ENCODE results near the gene SSR3.
"Not testable (repeated sequence)": the region's sequence is repeated elsewhere in the genome, so short reads cannot be mapped to it uniquely, and the experiment has no call there.

The SSR3 gene

DNA sequence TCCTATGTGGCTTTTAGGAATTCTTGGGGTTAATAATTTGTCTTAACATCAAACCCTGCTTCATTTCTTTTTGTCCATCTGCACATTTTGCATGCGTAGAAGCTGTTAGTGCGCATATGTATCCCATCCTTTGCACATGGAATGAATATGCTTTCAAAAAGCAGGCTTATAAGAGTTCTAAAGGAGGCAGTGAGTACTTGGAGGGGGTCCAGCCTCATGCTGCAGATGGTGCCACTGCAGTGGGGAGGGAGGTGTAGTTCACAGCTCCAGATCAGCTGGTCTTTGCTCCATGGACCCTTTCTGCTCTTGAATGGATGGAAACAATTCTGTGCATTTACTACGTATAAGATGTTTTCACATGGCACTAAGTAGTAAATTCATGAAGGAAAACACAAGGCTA is 20.7 kb upstream of the SSR3 start:
- no peak for DNase-seq

DNA sequence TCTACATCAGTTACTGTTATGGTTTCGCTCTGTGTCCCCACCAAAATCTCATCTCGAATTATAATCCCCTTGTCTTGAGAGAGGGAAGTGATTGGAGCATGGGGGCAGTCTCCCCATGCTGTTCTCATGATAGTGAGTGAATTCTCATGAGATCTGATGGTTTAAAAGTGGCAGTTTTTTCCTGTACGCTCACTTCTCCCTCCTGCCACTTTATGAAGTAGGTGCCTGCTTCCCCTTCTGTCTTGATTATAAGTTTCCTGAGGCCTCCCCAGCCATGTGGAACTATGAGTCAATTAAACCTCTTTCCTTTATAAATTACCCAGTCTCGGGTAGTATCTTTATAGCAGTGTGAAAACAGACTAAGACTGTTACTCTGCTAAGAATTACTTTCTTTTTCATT is 15.0 kb upstream of the SSR3 start:
- DNase-seq = not testable (repeated sequence)

DNA sequence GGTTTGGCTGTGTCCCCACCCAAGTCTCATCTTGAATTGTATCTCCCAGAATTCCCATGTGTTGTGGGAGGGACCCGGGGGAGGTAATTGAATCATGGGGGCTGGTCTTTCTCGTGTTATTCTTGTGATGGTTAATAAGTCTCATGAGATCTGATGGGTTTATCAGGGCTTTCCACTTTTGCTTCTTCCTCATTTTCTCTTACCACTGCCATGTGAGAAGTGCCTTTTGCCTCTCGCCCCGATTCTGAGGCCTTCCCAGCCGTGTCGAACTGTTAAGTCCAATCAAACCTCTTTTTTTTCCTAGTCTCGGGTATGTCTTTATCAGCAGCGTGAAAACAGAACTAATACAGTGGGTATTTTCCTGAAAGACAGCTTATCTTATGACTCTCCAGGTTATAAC is 14.1 kb upstream of the SSR3 start:
- not testable (repeated sequence) for DNase-seq

DNA sequence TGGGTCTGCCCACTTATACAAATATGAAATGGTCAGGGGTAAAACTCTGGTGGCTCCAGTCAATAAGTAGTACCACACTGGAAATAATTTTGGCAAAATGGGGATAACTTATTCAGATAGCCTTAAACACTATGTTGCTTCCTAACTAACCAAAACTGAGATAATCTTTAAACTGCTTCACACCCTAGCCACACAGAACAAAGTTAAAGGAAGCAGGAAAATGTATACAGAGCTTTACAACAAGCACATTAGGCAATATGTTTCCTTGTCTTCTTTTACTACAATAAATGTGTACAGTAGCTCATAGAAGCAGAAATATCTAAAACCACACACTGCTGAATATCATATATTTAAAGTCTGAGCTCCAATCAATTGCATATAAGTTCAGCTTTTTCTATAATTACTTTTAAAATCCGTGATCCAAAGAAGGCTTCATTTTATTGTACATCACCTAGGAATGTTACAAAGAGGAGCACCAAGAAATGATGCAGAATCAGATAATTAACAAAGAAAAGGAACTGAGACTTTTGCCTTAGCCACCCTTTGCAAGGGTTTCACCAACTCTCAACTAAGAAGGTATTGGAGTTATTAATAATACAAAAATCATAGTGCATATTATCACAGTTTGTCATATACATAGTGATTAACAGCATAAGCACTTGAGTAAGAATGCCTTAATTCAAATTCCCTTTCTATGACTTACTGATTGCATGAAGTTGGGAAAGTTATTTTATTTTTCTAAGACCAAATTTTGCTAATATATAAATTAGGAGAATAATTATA is 9.2 kb upstream of the SSR3 start:
- no peak for DNase-seq

DNA sequence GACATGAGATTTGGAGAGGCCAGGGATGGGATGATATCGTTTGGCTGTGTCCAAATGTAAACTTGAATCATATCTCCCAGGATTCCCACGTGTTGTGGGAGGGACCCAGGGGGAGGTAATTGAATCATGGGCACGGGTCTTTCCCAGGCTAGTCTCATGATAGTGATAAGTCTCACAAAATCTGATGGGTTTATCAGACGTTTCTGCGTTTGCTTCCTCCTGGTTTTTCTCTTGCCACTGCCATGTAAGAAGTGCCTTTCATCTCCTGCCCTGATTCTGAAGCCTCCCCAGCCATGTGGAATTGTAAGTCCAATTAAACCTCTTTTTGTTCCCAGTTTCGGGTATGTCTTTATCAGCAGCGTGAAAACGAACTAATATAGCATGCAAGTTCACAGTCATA is 7.6 kb upstream of the SSR3 start:
- DNase-seq = not testable (repeated sequence)

DNA sequence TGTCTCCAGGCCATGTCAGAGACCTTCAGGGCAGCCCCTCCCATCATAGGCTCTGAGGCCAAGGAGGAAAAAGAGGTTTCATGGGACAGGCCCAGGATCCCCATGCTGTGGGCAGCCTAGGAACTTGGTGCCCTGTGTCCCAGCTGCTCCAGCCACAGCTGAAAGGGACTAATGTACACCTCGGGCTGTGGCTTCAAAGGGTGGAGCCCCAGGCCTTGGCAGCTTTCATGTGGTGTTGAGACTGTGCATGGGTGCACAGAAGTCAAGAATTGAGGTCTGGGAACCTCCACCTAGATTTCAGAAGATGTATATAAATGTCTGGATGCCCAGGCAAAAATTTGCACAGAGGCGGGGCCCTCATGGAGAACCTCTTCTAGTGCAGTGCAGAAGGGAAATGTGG is 6.6 kb upstream of the SSR3 start:
- DNase-seq = no peak

DNA sequence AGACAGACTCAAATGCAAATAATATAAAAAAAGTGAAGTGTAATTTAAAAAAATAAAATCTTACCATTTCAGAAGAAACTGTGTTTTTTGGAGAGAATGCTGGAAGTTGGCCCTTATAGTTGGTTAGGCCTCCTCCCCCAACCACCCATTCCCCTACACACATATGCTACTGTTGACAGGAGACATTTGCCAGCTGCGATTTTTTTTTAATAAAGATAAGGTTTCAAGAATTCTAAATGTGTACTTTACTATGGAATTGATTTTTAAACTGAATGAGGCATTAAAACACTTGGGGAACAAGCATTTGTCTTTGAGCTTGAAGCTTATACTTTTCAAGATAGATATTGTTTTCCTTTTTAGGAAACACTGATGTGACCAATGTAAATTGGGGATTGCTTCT is 4.4 kb upstream of the SSR3 start:
- no peak for DNase-seq

GRCh38 chr3:156558389-156558788 is 3.5 kb upstream of the SSR3 start:
- no peak for DNase-seq

DNA sequence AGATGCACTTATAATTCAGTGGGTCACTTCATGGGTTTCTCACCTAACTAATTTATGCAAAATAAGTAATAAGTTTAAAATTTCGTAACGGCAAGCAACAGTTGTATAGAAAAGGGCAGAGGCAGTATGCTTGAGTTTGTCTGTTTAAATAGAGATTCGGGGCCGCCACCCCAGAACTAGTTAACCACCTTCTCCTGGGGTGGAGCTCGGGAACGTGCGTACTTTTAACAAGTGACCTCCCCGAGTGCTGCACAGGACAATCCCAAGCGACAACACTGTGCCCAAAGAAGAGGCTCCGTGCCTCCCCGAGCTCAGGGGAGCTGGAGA is 439 bp downstream of the SSR3 start:
- DNase-seq = no peak

GRCh38 chr3:156553705-156554356 is 1.1 kb downstream of the SSR3 start:
- no peak for DNase-seq

DNA sequence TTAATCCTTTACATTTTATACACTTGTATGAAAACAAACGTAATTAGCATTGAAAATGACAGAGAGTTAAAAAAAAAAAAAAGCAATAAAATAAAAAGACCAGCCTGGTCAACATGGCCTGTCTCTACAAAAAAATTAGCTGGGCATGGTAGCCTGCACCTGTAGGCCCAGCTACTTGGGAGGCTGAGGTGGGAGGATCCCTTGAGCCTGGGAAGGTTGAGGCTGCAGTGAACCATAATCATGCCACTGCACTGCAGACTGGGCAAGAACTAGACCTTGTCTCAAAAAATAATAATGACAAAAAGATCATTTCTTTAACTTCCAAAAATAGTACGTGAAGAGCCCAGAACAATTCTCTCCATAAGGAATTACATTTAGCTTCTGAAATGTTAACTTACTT is 1.9 kb downstream of the SSR3 start:
- DNase-seq = no peak

GRCh38 chr3:156551746-156552145 is 3.2 kb downstream of the SSR3 start:
- no peak for DNase-seq

GRCh38 chr3:156551261-156551660 is 3.7 kb downstream of the SSR3 start:
- no peak for DNase-seq

- DNase-seq = no peak
Measured at GRCh38 chr3:156548902-156549301, 6.0 kb downstream of the SSR3 start.

DNA sequence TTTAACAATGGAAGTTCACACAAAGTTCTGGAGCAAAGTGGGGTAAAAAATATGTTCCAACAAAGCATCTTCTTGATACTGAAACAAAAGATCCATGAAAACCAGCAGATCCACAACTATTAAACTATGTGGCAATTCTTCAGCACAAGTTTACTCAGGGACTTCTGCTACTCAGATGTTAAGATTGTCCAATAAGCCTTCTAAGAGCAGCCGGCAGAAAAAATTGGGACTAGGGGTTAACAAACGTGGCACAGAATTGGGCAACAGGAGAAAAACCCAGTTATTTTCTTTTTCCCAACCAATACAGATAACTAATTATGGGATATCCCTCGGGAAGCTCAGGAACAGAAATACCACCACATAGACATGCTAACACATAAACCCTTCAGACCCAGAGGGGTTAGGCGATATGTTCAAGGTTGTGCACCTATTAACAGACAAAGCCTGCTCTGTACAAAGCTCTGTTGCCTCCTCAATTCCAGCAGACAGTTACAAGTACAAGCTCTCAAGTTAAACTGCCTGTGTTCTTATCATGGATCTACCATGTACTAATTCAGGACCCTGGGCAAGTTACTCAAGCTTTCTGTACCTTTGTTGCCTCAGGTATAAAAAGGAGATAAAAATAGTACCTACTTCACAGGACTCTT is 6.8 kb downstream of the SSR3 start:
- DNase-seq = no peak

- no peak for DNase-seq
Measured at GRCh38 chr3:156547637-156548036, 7.3 kb downstream of the SSR3 start.

DNA sequence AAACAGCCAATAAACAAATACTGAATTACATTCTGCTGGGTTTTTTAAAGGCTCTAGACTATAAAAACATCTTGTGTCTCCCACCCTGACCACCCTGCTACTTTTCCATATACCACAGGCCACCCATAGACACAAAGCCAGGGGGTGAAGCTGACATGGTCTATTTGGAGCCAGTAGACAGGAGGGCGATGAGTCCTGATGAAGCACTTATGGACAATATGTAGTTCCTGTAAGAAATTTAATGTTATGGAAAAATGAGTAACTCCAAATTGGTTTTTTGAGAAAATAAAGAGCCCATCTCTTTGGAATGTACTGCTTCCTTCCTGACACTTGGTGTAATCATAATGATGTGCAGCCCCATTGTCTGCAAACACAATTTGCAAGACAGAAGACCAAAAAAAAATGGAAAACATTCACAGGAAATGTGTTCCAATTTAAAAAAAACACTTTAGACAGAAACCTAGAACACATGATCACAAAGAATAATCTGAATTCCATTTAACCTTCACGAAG is 11.8 kb downstream of the SSR3 start:
- no peak for DNase-seq

DNA sequence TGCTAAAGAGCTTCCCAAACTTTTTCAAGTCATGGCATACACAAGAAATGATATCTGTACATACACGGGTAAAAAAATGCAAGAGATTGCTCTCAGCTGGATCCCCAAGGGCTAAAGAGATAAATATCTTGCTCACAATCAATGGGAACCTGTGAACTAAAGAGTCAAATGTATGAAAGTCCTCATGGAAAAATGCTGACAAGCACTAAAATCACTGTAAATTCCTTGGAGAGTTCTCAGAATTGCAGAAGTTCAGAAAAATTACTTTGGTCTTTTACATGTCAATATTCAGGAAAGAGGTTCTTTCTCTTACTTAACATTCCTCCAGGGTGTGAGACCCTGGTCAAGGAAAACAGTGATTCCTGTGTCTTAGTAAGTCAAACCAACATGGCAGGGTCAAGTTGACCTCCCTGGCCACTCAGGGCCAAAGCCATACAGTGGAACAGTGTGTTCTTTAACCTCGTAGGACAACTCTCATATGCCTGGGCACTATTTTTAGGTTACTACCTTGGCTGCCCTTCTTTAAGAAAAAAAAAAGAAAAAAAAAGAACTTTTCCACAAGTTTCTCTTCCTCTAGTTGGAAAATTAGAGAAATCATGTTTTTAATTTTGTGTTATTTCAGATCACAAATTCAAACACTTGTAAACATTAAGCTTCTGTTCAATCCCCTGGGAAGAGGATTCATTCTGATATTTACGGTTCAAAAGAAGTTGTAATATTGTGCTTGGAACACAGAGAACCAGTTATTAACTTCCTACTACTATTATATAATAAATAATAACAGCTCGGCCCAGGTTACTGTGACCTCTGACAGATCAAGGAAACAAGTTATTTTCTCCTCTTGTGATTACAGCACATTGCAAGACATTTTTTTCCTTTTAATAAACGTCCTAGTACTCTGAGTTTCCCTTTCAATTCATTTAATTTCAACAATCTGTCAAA is 12.5 kb downstream of the SSR3 start:
- no peak for DNase-seq

- DNase-seq = no peak
Measured at GRCh38 chr3:156539802-156540201, 15.1 kb downstream of the SSR3 start.

DNA sequence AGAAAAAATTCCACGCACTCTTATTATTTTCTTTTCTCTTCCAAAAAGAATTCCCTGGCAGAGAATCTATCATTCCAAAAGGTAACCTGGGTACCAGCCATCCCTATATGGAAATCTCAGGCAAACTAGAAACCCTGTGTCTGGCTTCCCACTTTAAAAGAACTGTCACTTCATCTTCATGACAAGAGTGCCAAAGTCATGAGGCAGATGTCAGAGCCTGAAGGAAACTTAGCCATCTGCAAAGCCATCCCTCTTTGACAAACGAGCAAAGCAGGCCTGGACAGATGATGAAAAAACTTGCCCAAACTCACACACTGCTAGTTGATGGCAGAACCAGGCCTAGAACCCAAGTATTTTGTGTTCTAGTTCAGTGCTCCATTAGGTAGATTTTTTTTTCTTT is 15.9 kb downstream of the SSR3 start:
- no peak for DNase-seq

DNA sequence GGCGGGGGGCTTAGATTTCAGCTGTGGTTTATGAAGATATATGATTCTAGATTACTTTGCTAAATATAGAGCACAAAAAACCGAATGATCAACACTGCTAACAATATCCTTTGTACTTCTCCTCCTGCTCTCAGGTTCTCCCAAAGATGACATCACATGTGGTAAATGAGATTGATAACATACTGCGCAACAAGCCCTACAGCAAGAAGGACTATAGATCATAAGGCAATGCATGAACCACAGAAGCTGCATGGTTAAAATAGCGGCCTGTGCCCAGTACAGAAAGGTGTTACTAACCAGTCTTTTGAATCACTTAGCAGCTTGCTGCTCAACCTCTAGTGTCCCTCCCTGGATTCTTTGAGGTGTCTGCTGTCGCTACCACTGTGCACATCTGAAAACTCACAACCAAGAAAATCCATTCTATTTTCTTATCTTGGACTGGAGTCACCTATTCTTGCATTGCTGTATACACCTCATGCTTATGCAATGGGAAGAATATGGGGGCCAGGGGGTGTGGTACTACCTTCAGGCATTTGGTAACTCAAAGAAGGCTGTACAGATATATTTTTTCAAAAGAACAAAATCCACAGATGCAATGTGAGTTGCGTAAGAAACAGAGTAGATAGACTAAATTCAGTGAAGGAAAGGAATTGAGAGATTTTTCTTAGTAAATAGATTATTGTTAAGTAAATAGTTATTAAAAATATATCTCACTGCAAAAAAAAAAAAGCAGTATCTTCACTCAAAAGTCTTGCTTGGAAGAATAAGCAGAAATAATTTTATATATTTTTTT is 18.2 kb downstream of the SSR3 start:
- no peak for DNase-seq

- DNase-seq = no peak
Measured at GRCh38 chr3:156535798-156536197, 19.1 kb downstream of the SSR3 start.
